WTC11 (cell line): ENCODE measurements around the gene MDGA2.

Source experiments
- CBFB ChIP-seq: sonication (generic); formaldehyde crosslinking; IDR thresholded peaks from 2 replicates; pipeline ENCODE4 v1.8.1; 2022; ENCODE audit warnings: mild to moderate bottlenecking, low read depth, missing genetic modification reagents
- CREM ChIP-seq: sonication (generic); formaldehyde crosslinking; IDR thresholded peaks from 2 replicates; pipeline ENCODE4 v1.8.1; 2022; ENCODE audit warnings: mild to moderate bottlenecking, missing genetic modification reagents, moderate library complexity
- CTCF ChIP-seq: fragments of 200-600 bp; IDR thresholded peaks from 2 replicates; pipeline ENCODE4 v1.8.0; 2022; ENCODE audit warnings: antibody characterized with exemption
- E2F5 ChIP-seq: sonication (generic); formaldehyde crosslinking; IDR thresholded peaks from 2 replicates; pipeline ENCODE4 v1.8.1; 2022; ENCODE audit warnings: mild to moderate bottlenecking, moderate library complexity, missing genetic modification reagents
- ELF4 ChIP-seq: sonication (generic); formaldehyde crosslinking; IDR thresholded peaks from 2 replicates; pipeline ENCODE4 v1.8.1; 2022; ENCODE audit warnings: low read depth, mild to moderate bottlenecking, moderate library complexity, missing genetic modification reagents
- ERG ChIP-seq: fragments of 250-450 bp; sonication (Bioruptor Pico); IDR thresholded peaks from 2 replicates; pipeline ENCODE4 v1.8.0; 2021; ENCODE audit warnings: mild to moderate bottlenecking
- SMAD3 ChIP-seq: sonication (generic); formaldehyde crosslinking; IDR thresholded peaks from 2 replicates; pipeline ENCODE4 v1.8.0; 2022; ENCODE audit warnings: missing genetic modification reagents, mild to moderate bottlenecking, borderline replicate concordance
- TCF7 ChIP-seq: sonication (generic); formaldehyde crosslinking; IDR thresholded peaks from 2 replicates; pipeline ENCODE4 v1.8.0; 2022; ENCODE audit warnings: mild to moderate bottlenecking, low read depth, missing genetic modification reagents, moderate library complexity
- ZNF423 ChIP-seq: fragments of 250-450 bp; sonication (Bioruptor Pico); IDR thresholded peaks from 2 replicates; pipeline ENCODE4 v2.1.2; 2022; ENCODE audit warnings: mild to moderate bottlenecking, moderate library complexity
- ZNF425 ChIP-seq: fragments of 250-450 bp; sonication (Bioruptor Pico); conservative IDR thresholded peaks from 2 replicates; pipeline ENCODE4 v1.9.0; 2021; ENCODE audit warnings: mild to moderate bottlenecking

- no peak for TF ChIP-seq ZNF425 (CRISPR knock-in tag)
- no peak for TF ChIP-seq CTCF
- no peak for TF ChIP-seq E2F5 (CRISPR knock-in tag)
- no peak for TF ChIP-seq SMAD3 (CRISPR knock-in tag)
- TF ChIP-seq CREM (CRISPR knock-in tag): no peak
- TF ChIP-seq ZNF423 (CRISPR knock-in tag): no peak
- TF ChIP-seq ELF4: no peak
- no peak for TF ChIP-seq CBFB (CRISPR knock-in tag)
- no peak for TF ChIP-seq TCF7 (CRISPR knock-in tag)
- TF ChIP-seq ERG (CRISPR knock-in tag): no peak
Observed at GRCh38 chr14:47195582-47195981, 479.8 kb downstream of the MDGA2 start.
